Measurements from ENCODE around the gene SPANXC.

GRCh38 chrX:141278306-141278705 is 36.0 kb upstream of the SPANXC start:
- no peak for TF ChIP-seq POLR2AphosphoS5 (IDR thresholded peaks at IDR 0.05)
- TF ChIP-seq CTCF (IDR thresholded peaks at IDR 0.05; ENCODE audit: poor library complexity, severe bottlenecking): no peak
- no peak for TF ChIP-seq EP300 (conservative IDR thresholded peaks at IDR 0.05; ENCODE audit: poor library complexity, severe bottlenecking)
- no peak for TF ChIP-seq SMC3 (conservative IDR thresholded peaks at IDR 0.05; ENCODE audit: poor library complexity)
- no peak for TF ChIP-seq MXI1 (conservative IDR thresholded peaks at IDR 0.05; ENCODE audit: poor library complexity, severe bottlenecking)
- TF ChIP-seq EZH2 (IDR thresholded peaks at IDR 0.05; ENCODE audit: borderline replicate concordance, insufficient read depth, low read length, poor library complexity, severe bottlenecking): no peak
- peak; percentile 10 for TF ChIP-seq RAD21 (conservative IDR thresholded peaks at IDR 0.05)
